GM23338 (cell line): Measurements from ENCODE around the gene KLHDC2. TPM values are rescaled to one million over a fixed set of nuclear protein-coding genes. Genes with fewer than 3 reads are reported as not detected.

Experiments
- ATAC-seq: fragments of 200-7000 bp; cut with Tn5 transposase; 3 replicates; pipeline ENCODE4 v1.9.1; 2020
- DNase-seq: peaks from one replicate; pipeline ENCODE4 v3.0.0-alpha.2; 2015; ENCODE audit warnings: low spot score
- H2AFZ ChIP-seq: fragments of 200-600 bp; sonication (generic); 2 replicates; pipeline ENCODE4 v1.8.0; 2016; ENCODE audit warnings: antibody characterized with exemption, mild to moderate bottlenecking, moderate library complexity
- H3F3A ChIP-seq: fragments of 200-600 bp; sonication (generic); replicated peaks from 2 replicates; pipeline ENCODE4 v1.8.0; 2017; ENCODE audit warnings: antibody characterized with exemption, mixed run types, low read depth
- H3K27ac ChIP-seq: fragments of 200-600 bp; sonication (generic); 2 replicates; pipeline ENCODE4 v1.6.1; 2016; ENCODE audit warnings: low read depth
- H3K27me3 ChIP-seq: fragments of 200-600 bp; sonication (generic); 2 replicates; pipeline ENCODE4 v1.8.0; 2016; ENCODE audit warnings: mild to moderate bottlenecking, mixed run types, moderate library complexity; ENCODE audit not compliant: insufficient read depth
- H3K36me3 ChIP-seq: fragments of 200-600 bp; sonication (generic); 2 replicates; pipeline ENCODE4 v1.8.0; 2016; ENCODE audit warnings: mild to moderate bottlenecking; ENCODE audit not compliant: insufficient read depth
- H3K4me1 ChIP-seq: fragments of 200-600 bp; sonication (generic); 2 replicates; pipeline ENCODE4 v1.8.0; 2016; ENCODE audit warnings: mild to moderate bottlenecking, moderate library complexity; ENCODE audit not compliant: insufficient read depth
- H3K4me2 ChIP-seq: fragments of 200-600 bp; sonication (generic); 2 replicates; pipeline ENCODE4 v1.7.1; 2017; ENCODE audit warnings: mixed run types
- H3K4me3 ChIP-seq: fragments of 200-600 bp; sonication (generic); 2 replicates; pipeline ENCODE4 v1.6.1; 2016; ENCODE audit warnings: mixed run types
- H3K79me2 ChIP-seq: fragments of 200-600 bp; sonication (generic); replicated peaks from 2 replicates; pipeline ENCODE4 v1.8.0; 2017; ENCODE audit warnings: mild to moderate bottlenecking; ENCODE audit not compliant: insufficient read depth
- H3K9me2 ChIP-seq: fragments of 200-600 bp; sonication (generic); 2 replicates; pipeline ENCODE4 v1.8.0; 2017; ENCODE audit not compliant: insufficient read depth
- H4K20me1 ChIP-seq: fragments of 200-600 bp; sonication (generic); replicated peaks from 2 replicates; pipeline ENCODE4 v1.8.0; 2017; ENCODE audit warnings: mild to moderate bottlenecking; ENCODE audit not compliant: insufficient read depth
- H3K27ac Mint-ChIP-seq: 2 replicates; pipeline ENCODE4 v1.8.0; 2020; ENCODE audit warnings: inconsistent platforms, mild to moderate bottlenecking, moderate library complexity, mixed read lengths
- H3K27me3 Mint-ChIP-seq: 3 replicates; pipeline ENCODE4 v1.8.0; 2022; ENCODE audit warnings: low read depth, mild to moderate bottlenecking, moderate library complexity, mixed read lengths, inconsistent platforms; ENCODE audit not compliant: insufficient read depth, poor library complexity
- H3K36me3 Mint-ChIP-seq: 3 replicates; pipeline ENCODE4 v1.8.0; 2021; ENCODE audit warnings: low read depth, mild to moderate bottlenecking, inconsistent platforms, moderate library complexity, mixed read lengths
- H3K4me1 Mint-ChIP-seq: 3 replicates; pipeline ENCODE4 v1.8.0; 2020; ENCODE audit warnings: mild to moderate bottlenecking, inconsistent platforms, mixed read lengths
- H3K4me3 Mint-ChIP-seq: 3 replicates; pipeline ENCODE4 v1.8.0; 2021; ENCODE audit warnings: moderate library complexity, mild to moderate bottlenecking, inconsistent platforms, mixed read lengths
- H3K9me3 Mint-ChIP-seq: 3 replicates; pipeline ENCODE4 v1.8.0; 2020; ENCODE audit warnings: moderate library complexity, mild to moderate bottlenecking, inconsistent platforms, mixed read lengths
- CREB1 ChIP-seq: fragments of 250-450 bp; sonication (Bioruptor Pico); IDR thresholded peaks from 2 replicates; pipeline ENCODE4 v1.5.0; 2020; ENCODE audit warnings: low read depth, mild to moderate bottlenecking, moderate library complexity
- CTCF ChIP-seq, 2 experiments: fragments of 200-600 bp in 1 of 2; sonication (generic) in 1 of 2; conservative IDR thresholded peaks; 2 replicates each; pipeline versions ENCODE4 v1.5.1 to v1.6.1; 2016 to 2017; ENCODE audit warnings: antibody characterized with exemption in 2 of 2, low read depth in 2 of 2, mild to moderate bottlenecking in 2 of 2, moderate library complexity in 1 of 2
- ETS1 ChIP-seq: IDR thresholded peaks from 2 replicates; pipeline ENCODE4 v1.6.1; 2016; ENCODE audit warnings: antibody characterized with exemption
- EZH2 ChIP-seq: fragments of 200-600 bp; sonication (generic); IDR thresholded peaks from one replicate; pipeline ENCODE4 v1.8.0; 2017; ENCODE audit warnings: antibody characterized with exemption, mild to moderate bottlenecking, low read depth; ENCODE audit not compliant: unreplicated experiment
- EZH2phosphoT487 ChIP-seq: fragments of 200-600 bp; sonication (generic); IDR thresholded peaks from one replicate; pipeline ENCODE4 v1.8.1; 2018; ENCODE audit warnings: antibody characterized with exemption; ENCODE audit not compliant: unreplicated experiment
- JUNB ChIP-seq: IDR thresholded peaks from one replicate; pipeline ENCODE4 v1.6.1; 2016; ENCODE audit warnings: antibody characterized with exemption; ENCODE audit not compliant: unreplicated experiment
- NANOG ChIP-seq: IDR thresholded peaks from 2 replicates; pipeline ENCODE4 v1.6.1; 2016; ENCODE audit warnings: antibody characterized with exemption, borderline replicate concordance
- POLR2AphosphoS5 ChIP-seq: IDR thresholded peaks from 2 replicates; pipeline ENCODE4 v1.6.1; 2016; ENCODE audit warnings: antibody characterized with exemption, low read depth
- STAT1 ChIP-seq: IDR thresholded peaks from one replicate; pipeline ENCODE4 v1.6.1; 2016; ENCODE audit warnings: antibody characterized with exemption; ENCODE audit not compliant: unreplicated experiment
- ZNF114 ChIP-seq: fragments of 250-450 bp; sonication (Bioruptor Pico); IDR thresholded peaks from 2 replicates; pipeline ENCODE4 v1.5.0; 2020; ENCODE audit warnings: mild to moderate bottlenecking, moderate library complexity
- ZNF331 ChIP-seq: fragments of 250-450 bp; sonication (Bioruptor Pico); IDR thresholded peaks from 2 replicates; pipeline ENCODE4 v1.5.0; 2020; ENCODE audit warnings: low read depth, mild to moderate bottlenecking, moderate library complexity
- ZNF462 ChIP-seq: fragments of 250-450 bp; sonication (Bioruptor Pico); IDR thresholded peaks from 2 replicates; pipeline ENCODE4 v1.5.0; 2020; ENCODE audit warnings: mild to moderate bottlenecking, moderate library complexity
- polyA plus RNA-seq: library from polyadenylated mRNA; unstranded; fragments of >200 nt; fragmentation: Nextera tagmentation; extraction: Ambion mirVana; gene quantifications from 2 replicates; pipeline ENCODE4 v1.2.1, GENCODE V29; 2016
- total RNA-seq: library from RNA; depleted of rRNA; stranded (reverse); fragments of >200 nt; shearing (Covaris generic); gene quantifications from 2 replicates; pipeline ENCODE4 v1.2.3, GENCODE V29; 2014
- TF ChIP-seq, protein P1 (sequence below): IDR thresholded peaks from one replicate; pipeline ENCODE4 v1.6.1; 2018; ENCODE audit warnings: antibody characterized with exemption; ENCODE audit not compliant: unreplicated experiment

Gene KLHDC2
- total and polyA plus RNA-seq, 2 experiments from 2014 or later: 38.5 to 61.9 TPM

DNA sequence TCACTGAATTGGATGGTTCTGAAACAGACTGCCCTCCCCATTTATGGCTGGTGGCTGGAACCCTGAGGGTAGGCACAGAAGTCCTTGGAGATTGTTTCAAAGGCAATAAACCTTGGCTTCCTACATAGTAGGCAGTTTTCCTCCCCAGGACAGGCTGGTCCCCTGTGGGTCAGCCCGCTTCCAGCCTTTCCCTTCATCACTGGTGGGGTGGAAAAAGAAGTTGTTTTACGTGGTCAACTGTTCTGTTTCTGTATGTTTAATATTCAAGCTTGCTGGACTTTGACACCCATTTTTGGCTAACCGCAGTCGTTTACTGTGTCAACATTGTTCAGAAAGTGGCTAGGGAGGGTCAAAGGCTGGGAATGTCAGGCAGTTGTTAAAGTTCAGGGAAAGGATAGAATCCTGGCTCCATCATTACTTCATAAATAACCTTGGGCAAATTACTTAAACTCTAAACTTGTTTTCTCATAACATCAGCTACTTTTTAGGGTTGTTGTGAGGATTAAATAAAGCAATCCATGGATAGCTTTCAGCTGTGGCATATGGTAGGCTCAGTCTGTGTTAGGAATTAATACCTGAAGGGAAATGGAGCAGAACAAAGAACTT, 2.4 kb downstream of the KLHDC2 start:
- Histone ChIP-seq H2AFZ (no peak overlapping the region), H3K79me2 (peaks cover 33% of the 10 kb centered on the region), H3K27me3 (no peaks in the 10 kb centered on the region), H3K4me3 (peak overlapping the region; percentile 99; the same call in 1 of the 2 replicates), H4K20me1 (no peaks in the 10 kb centered on the region), H3F3A (peaks cover 15% of the 10 kb centered on the region; the same call in 1 of the 2 replicates), H3K4me1 (peaks cover 17% of the 10 kb centered on the region), H3K36me3 (peaks cover 5% of the 10 kb centered on the region; the same call in 1 of the 2 replicates), H3K27ac (no peak overlapping the region), H3K4me2 (peak overlapping the region; percentile 71; the same call in 1 of the 2 replicates), H3K9me2 (no peaks in the 10 kb centered on the region)
- no peaks in the 10 kb centered on the region; the same call in 2 of the 3 replicates for H3K9me3 Mint-ChIP-seq
- peak overlapping the region; percentile 52; the same call in 1 of the 2 replicates for H3K27ac Mint-ChIP-seq
- peak overlapping the region; percentile 99; the same call in 2 of the 3 replicates for H3K4me3 Mint-ChIP-seq
- H3K27me3 Mint-ChIP-seq: peaks cover 5% of the 10 kb centered on the region
- ATAC-seq (no peak), DNase-seq (no peak)
- peaks cover 13% of the 10 kb centered on the region for H3K36me3 Mint-ChIP-seq
- TF ChIP-seq CREB1 (CRISPR knock-in tag): no peak
- no peak for TF ChIP-seq ETS1
- no peak for TF ChIP-seq ZNF331
- TF ChIP-seq EZH2phosphoT487: no peak
- no peak for TF ChIP-seq ZNF462
- TF ChIP-seq NANOG: no peak
- TF ChIP-seq, protein P1, sequence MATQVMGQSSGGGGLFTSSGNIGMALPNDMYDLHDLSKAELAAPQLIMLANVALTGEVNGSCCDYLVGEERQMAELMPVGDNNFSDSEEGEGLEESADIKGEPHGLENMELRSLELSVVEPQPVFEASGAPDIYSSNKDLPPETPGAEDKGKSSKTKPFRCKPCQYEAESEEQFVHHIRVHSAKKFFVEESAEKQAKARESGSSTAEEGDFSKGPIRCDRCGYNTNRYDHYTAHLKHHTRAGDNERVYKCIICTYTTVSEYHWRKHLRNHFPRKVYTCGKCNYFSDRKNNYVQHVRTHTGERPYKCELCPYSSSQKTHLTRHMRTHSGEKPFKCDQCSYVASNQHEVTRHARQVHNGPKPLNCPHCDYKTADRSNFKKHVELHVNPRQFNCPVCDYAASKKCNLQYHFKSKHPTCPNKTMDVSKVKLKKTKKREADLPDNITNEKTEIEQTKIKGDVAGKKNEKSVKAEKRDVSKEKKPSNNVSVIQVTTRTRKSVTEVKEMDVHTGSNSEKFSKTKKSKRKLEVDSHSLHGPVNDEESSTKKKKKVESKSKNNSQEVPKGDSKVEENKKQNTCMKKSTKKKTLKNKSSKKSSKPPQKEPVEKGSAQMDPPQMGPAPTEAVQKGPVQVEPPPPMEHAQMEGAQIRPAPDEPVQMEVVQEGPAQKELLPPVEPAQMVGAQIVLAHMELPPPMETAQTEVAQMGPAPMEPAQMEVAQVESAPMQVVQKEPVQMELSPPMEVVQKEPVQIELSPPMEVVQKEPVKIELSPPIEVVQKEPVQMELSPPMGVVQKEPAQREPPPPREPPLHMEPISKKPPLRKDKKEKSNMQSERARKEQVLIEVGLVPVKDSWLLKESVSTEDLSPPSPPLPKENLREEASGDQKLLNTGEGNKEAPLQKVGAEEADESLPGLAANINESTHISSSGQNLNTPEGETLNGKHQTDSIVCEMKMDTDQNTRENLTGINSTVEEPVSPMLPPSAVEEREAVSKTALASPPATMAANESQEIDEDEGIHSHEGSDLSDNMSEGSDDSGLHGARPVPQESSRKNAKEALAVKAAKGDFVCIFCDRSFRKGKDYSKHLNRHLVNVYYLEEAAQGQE: no peak
- TF ChIP-seq ZNF114: no peak
- no peak for TF ChIP-seq CTCF (conservative IDR thresholded peaks at IDR 0.05; ENCODE audit: low read depth in 2 of 2)
- TF ChIP-seq EZH2: no peak
- no peak for TF ChIP-seq JUNB
- no peak for TF ChIP-seq STAT1
- no peak for TF ChIP-seq POLR2AphosphoS5
- peaks cover 20% of the 10 kb centered on the region for H3K4me1 Mint-ChIP-seq
